ENCODE measurements around the gene FOXG1.

The FOXG1 gene

DNA sequence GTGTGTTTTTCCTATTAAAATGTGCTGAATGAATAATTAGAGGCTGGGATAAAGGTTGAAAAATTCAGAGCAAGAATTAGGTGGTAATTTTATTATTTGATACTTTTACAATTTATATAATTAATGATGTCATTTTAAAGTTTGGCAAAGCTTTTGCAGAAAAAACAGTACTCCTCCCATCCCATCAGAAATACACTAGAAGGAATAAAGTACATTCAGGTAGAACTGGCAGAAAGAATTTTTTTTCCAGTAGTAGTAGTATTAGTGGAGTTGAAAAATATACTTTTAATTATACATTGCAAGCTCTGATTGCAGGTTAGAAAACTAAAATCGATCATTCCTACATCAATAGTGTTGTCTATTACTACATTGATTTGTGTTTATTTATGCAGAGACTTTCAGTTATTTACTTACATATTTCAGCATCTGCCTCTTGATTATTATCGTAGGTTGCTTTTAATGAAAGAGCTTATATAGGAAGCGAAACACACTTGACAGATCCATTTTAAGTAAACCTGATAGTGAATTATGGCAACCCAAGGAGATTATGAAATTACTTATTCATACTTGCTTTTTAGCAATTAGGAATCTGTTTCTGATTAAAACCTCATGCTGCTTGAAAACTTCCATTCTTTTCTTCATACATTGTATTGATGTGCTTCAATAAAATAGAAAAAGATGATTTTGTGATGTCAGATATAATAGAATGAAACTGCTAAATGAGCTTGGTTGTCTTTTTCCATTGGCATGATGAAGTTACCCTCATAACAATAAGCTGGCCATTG, 10.1 kb downstream of the FOXG1 start:
- no peak for DNase-seq (ENCODE audit: low read depth)

DNA sequence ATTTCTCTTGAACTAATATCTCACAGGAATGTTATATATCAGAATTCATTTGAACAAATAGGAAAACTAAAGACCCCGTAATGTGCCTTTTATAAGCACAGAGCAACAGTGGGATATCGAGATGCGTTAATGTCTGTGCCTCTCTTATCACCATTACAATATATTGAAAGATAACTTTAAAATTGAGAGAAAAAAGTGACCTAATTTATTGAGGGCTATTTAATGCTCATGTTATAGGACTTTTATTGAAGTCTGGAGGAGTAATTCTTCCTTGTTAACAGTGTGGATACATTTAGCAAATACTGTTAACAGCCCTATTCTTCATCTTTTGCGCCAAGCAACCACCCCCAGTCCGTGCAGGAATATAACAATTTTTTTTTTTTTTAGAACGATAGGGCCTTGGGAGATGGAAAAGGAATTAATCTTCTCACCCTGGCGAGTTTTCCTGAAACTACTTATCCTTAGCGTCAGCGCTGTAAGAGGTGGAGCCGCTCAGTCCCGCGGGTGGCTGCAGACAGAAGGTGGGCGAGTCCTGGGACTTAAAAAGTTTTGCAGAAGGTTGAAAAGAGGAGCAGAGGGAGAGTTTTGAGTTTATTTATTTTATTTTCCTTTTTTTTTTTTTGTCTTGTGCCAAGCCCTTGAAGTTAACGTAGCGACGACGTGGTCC, 11.0 kb downstream of the FOXG1 start:
- DNase-seq (ENCODE audit: low read depth) = no peak

DNA sequence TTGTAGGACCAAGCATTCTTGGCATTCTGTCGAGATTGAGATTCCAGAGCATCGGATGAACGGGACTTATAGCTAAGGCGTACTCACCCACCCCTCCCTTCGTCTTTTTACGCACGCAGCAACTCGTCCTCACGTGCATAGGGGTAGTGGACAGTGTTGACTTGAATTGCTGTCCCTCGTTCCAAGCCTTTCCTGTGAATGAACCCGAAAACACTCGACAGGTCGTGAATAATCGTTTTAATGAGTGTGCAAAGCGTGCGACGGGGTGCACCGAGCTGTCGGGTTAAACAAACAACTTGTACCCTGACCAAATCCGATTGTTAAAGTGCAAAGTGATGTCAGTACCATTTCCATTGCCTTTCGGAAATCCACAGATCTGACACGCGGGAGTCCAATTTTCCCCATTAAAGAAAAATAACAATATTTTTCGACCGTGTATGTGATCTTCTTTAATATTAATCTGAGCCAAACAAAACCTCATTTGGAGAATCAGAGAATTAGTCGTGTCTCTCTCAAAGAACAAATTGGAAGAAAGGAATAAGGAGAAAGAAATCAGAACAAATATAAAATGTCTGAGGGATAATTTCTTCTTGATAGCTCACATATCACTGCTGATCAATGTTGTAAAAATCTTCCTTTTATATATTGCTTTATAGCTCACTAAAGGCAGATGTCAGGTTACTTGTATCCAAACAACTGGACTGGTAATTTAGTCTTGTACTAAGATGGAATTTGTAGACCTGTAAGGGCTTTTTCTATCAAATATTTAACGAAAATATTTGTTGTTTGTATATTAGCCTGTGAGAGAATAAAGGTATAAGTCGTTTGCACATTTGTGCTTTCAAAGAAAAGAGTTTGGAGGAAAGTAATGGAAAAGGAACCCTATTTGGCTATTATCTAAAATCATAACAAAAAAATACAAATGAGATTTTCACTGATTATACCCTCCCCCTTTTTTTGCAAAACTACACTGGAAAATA, 11.8 kb downstream of the FOXG1 start:
- no peak for DNase-seq (ENCODE audit: low read depth)

DNA sequence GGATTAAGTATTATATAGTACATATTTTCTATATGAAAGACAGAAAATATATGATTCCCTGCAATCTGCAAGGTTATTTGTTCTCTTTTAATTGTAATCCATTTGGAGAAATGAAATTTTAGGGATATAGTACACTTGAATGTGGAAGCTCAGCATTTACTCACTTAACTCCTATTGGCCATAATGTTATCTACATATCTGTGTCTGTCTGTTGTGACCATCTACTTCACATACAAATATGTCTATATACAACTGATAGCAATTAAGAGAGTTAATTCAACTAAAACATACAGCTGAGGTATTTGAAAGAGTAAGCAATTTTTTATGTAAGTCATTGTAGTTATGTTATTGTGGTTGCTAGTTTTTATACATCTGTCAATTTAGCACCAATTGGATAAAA, 12.9 kb downstream of the FOXG1 start:
- DNase-seq (ENCODE audit: low read depth) = no peak

DNA sequence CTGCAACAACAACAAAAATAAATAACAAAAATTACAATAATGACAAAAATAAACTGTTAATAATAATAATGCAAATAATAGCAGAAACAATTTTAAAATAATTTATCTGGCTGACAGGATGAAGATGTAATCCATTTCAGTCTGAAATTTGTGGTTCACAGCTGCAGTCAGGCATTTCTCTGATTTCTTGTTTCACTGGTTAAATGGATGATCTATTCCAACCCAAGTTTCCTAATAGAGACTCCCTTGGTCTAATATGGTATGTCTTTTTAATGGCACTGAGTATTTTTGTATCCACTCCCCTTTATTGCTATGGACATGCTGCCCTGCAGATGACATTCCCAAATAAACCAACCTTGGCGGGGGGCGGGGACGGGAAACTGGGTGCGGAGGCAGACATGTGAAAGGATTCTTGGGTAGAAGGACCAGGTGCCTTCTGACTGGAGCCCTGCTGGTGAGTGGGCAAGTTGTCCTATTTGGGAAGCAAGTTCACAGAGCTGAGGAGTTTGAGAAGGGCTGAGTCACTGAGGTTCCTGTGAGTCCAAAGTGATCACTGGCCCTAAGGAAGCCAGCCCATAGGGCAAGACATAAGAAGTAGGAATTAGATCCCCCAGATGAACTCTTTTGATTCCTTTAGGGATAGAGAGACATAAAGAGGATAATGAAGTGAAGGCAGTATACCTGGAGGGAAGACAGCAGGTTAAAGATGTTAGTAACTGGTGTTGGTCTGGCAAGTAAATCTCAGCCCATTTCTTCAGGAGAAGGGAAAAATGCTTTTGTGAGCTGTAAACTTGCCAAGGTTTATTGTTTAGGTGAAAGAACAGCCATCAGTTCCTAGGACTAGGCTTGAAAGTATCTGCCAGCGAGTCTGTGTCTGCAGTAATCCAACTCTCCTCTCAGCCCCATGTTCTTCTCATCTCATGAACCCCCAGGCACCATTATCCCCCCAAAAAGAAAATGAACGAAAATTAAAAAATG, 14.5 kb downstream of the FOXG1 start:
- no peak for DNase-seq (ENCODE audit: low read depth)

DNA sequence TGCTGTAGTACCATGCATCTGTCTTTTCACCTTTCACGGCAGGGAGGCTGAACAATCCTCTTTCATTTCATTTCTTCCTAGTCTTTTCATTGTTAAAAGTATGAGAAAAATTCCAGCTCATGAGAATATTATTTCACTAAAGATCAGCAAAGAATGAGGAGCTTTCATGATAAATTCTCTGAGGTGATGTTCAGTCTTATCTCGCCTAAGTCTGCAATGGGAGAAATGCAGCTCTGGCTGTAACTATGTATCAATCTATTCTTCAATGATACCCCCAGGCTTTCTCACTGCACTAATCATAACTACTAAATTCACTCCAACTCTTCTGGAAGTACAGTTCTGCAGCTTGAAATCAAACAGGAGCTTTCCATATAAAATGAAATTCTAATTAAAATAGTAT, 15.7 kb downstream of the FOXG1 start:
- DNase-seq (ENCODE audit: low read depth) = no peak

DNA sequence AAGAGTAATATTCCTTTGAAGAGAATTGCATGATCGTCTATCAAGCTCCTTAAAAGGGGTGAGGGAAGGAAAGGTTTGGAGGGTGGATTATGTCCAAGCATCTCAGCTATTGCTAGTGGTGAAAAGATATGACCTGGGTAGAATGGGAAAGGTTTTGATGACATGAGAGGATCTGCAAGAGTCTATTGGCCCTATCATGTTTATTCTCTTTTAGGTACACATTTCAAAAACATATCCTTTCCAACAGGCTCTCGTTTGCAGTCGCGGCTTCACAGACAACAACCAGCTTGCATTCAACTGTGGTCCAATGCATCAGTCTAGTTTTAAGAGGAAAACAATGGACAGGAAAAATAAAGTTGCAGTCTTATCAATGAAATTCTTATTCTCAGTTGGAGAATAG, 17.1 kb downstream of the FOXG1 start:
- no peak for DNase-seq (ENCODE audit: low read depth)

DNA sequence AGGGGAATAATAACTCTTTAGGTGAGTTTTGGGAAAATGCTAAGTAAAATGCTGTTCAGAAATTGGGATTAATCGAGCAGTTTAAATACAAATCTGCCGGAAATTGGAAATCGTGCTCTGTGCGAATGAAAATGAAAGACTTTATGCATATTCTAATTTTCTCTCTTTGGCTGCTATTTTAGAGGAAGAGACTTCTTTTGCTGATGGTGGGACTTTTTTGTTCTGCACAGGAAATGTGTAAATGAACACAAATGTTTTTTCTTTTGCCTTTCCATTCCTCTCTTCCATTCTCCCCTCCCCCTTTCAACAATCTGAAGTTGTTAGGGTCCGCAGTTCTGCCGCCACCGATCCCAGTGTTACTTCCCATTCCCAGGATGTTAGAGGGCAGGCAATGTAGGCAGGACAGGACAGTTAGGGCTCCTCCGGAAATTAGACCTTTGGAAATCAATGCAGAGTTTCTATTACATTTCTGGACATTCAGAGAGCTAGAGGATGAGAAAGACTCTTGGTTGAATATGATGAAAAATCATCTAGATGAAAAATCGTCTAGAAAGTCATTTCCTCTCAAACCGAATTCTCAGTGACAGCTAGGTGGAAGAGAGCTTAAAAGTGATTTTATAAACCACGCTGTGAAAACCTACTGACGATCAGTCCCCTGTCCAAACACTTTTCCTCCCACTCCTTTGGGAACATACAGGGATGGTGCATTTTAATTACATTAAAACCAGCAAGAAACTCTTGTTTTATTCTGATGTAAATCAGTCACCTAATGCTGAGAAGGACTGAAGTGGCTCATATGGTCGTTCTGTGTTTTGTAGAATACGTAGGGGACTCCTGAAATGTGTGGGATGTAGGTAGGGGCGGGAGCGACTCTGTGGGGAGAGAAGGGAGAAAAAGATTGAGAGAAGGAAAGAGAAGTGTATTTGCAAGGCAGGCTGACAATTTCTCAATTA, 17.8 kb downstream of the FOXG1 start:
- no peak for DNase-seq (ENCODE audit: low read depth)

DNA sequence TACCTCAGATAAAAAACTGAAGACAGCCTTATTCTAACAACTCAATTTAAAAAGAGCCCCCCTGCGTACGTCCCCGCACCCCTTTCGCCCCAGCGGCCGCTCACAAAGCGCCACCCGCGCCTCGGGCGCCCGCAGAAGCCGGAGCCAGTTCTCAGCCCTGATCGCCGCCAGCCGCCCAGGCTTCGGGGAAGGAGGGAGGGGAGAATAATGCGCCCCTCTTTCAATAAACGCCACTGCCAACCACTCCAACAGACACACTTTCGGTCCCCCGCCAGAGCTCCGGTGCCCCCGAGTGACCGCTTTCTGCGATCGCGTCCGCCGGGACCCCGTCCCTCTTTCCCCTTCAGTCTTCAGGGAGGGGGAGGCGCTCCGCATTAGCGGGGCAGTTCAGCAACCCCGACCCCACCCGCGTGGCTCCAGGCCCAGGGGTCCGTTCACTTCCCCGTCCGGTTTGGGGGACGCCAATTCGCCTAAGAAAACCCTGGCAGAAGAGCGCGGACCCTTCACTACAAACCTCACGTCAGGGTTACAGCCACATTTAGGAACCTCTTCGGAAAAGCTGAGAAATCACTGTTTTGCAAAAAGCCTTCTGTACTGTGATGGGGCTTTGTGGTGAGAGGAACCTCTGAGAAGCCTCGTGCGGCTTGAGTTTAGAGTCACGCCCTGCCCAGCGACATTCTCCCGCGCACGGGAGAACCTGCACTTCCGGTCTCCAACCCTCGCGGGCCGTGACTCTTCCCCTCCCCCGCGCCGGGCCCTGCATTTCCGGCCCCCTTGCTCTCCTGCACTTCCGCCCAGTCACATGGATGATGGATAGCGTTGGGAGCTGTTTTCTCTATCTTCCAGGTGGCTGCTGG, 18.7 kb downstream of the FOXG1 start:
- DNase-seq (ENCODE audit: low read depth) = no peak

DNA sequence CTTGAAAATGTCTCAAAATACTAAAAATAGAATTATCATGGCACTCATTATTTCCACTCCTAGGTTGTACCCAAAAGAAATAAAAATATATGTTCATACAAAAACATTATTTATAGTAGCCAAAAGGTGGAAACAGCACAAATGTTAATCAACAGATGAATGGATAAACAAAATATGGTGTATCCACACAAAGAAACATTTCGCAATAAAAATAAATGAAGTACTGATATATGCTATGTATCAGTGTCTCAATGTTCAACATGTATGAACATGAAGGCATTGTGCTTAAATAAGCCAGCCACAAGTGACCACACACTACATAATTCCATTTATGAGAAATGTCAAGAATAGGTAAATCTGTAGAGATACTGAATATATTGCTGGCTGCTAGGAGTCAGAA, 40.9 kb downstream of the FOXG1 start:
- no peak for DNase-seq (ENCODE audit: low read depth)

DNA sequence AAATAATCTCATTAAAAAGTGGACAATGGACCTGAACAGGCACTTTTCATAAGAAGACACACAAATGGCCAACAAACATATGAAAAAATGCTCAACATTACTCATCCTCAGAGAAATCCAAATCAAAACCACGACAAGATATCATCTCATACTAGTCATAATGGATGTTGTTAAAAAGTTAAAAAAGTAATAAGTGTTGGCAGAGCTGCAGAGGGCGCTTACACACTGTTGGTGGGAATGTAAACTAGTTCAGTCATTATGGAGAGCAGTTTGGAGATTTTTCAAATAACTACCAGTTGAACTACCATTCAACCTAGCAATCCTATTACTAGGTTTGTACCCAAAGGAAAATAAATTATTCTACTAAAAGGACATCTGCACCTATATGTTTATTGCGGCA, 47.2 kb downstream of the FOXG1 start:
- peak; percentile 15 for DNase-seq (ENCODE audit: low read depth)
